Ovary (tissue), 9 donors: ENCODE results near the gene AGMO. TPM values are rescaled to one million over a fixed set of nuclear protein-coding genes. Genes with fewer than 3 reads are reported as not detected.

Experiments
- DNase-seq, 5 donors: peaks; one replicate each; pipeline ENCODE4 v3.0.0-alpha.2; 2019 to 2020
- H3K27ac ChIP-seq, 2 donors: fragments of 200-600 bp; one replicate each; pipeline versions ENCODE4 v1.5.1 to v1.8.0; 2019 to 2022
- H3K27me3 ChIP-seq: fragments of 200-600 bp; one replicate; pipeline ENCODE4 v1.8.0; 2022
- H3K36me3 ChIP-seq: fragments of 200-600 bp; sonication (generic); one replicate; pipeline ENCODE4 v1.5.1; 2019
- H3K4me1 ChIP-seq: one replicate; pipeline ENCODE4 v1.8.1; 2013; ENCODE audit warnings: mild to moderate bottlenecking, moderate library complexity; ENCODE audit not compliant: insufficient read depth
- H3K4me3 ChIP-seq: fragments of 200-600 bp; sonication (generic); one replicate; pipeline ENCODE4 v1.5.1; 2017
- H3K9me3 ChIP-seq, 2 donors: fragments of 200-600 bp in 1 of 2; sonication (generic) in 1 of 2; one replicate each; pipeline versions ENCODE4 v1.5.1 to v1.8.1; 2013 to 2019; ENCODE audit warnings: mild to moderate bottlenecking in 1 of 2, moderate library complexity in 1 of 2
- CTCF ChIP-seq, 3 donors: fragments of 450-650 bp in 2 of 3; fragments of 200-600 bp in 1 of 3; IDR thresholded peaks; one replicate each; pipeline versions ENCODE4 v1.5.1 to v1.8.0; 2016 to 2022; ENCODE audit warnings: antibody characterized with exemption in 3 of 3, mild to moderate bottlenecking in 1 of 3
- EP300 ChIP-seq: sonication (generic); formaldehyde crosslinking; IDR thresholded peaks from one replicate; pipeline ENCODE4 v1.6.1; 2017; ENCODE audit warnings: antibody characterized with exemption
- POLR2A ChIP-seq: fragments of 450-650 bp; IDR thresholded peaks from one replicate; pipeline ENCODE4 v1.6.1; 2017; ENCODE audit warnings: antibody characterized with exemption, mild to moderate bottlenecking, moderate library complexity
- WGBS, 3 donors: extraction: QIAGEN DNeasy Blood & Tissue Kit in 1 of 3; methylation state at CpG; one replicate each; pipeline versions ENCODE4 v1.1.5 to v1.1.7; 2013 to 2017; 5-methylcytosine and 5-hydroxymethylcytosine counted together
- intact Hi-C, 4 donors: fragments of 100-400 bp; cut with DNase I; formaldehyde crosslinking; loops; one replicate each; pipeline versions ENCODE4 v1.11.0 to v1.15.1; 2022 to 2023
- polyA plus RNA-seq, 2 donors: library from polyadenylated mRNA; stranded (reverse); fragments of 200-250 nt in 1 of 2; fragments of 350-450 nt in 1 of 2; fragmentation: Illumina TruSeq in 1 of 2; extraction: RNeasy Lipid Tissue Mini Kit (QIAGEN cat#74804) in 1 of 2; gene quantifications; one replicate each; pipeline ENCODE4 v1.2.3, GENCODE V29; 2013 to 2014
- total RNA-seq, 7 donors: library from RNA; depleted of rRNA in 2 of 7; stranded (reverse); fragments of >200 nt in 2 of 7; fragmentation: NEBNext Ultra II Directional in 3 of 7; extraction: Animal tissue kit (Norgen Biotek cat#: 25700) in 3 of 7; gene quantifications; one replicate each; pipeline versions ENCODE4 v1.1.0 to v1.2.4, GENCODE V29; 2016 to 2023
- donor health status: DM: no; HTN: no; CAD: no; lungs with moderate emphysema.
- donor health status: DM: no; HTN: no; CAD: no.
- donor health status: Bipolar disorder and iron deficiency.
- donor health status: DM: yes; HTN: yes; CAD: no.
- donor health status: DM: no; HTN: no; CAD: no.
- donor health status: DM: yes; HTN: yes; CAD: no.

The AGMO gene
- total and polyA plus RNA-seq, 9 donors: 0.15 to 0.44 (median 0.33) TPM; not detected in 4

- H3K4me3 ChIP-seq: no peak overlapping the region
- no peak for DNase-seq
- intact Hi-C loops: no loop called here
- TF ChIP-seq POLR2A (no peak), CTCF (IDR thresholded peaks at IDR 0.05) (no peak), EP300 (no peak)
- no peaks in the 10 kb centered on the region for H3K9me3 ChIP-seq
- no peaks in the 10 kb centered on the region for H3K27me3 ChIP-seq
- WGBS, 3 donors: 89 to 90% (median 90%) methylated on average over 3 of the region's 3 CpGs
- H3K4me1 ChIP-seq: no peaks in the 10 kb centered on the region
- H3K27ac ChIP-seq: no peak overlapping the region
- H3K36me3 ChIP-seq: no peaks in the 10 kb centered on the region
Measured at GRCh38 chr7:15606561-15606960, 44.7 kb upstream of the AGMO start.

GRCh38 chr7:15604166-15604565 lies 42.4 kb upstream of the AGMO start:
- 97 to 100% (median 97%) methylated on average over 1 of the region's 1 CpG for WGBS, 3 donors
- Histone ChIP-seq H3K4me1 (no peaks in the 10 kb centered on the region), H3K36me3 (no peaks in the 10 kb centered on the region), H3K4me3 (no peak overlapping the region), H3K27me3 (no peaks in the 10 kb centered on the region), H3K9me3 (no peaks in the 10 kb centered on the region), H3K27ac (no peak overlapping the region)
- intact Hi-C loops: no loop called here
- TF ChIP-seq POLR2A (no peak), EP300 (no peak), CTCF (IDR thresholded peaks at IDR 0.05) (no peak)
- DNase-seq: no peak

- TF ChIP-seq POLR2A: no peak
- TF ChIP-seq CTCF (IDR thresholded peaks at IDR 0.05): no peak
- no peak for TF ChIP-seq EP300
- intact Hi-C loops: no loop called here
- Histone ChIP-seq H3K4me3 (no peak overlapping the region), H3K9me3 (no peaks in the 10 kb centered on the region), H3K36me3 (no peaks in the 10 kb centered on the region), H3K27me3 (no peaks in the 10 kb centered on the region), H3K4me1 (no peaks in the 10 kb centered on the region), H3K27ac (no peak overlapping the region)
- WGBS, 3 donors: 64 to 74% (median 71%) methylated on average over 2 of the region's 2 CpGs
- no peak for DNase-seq
Measured at GRCh38 chr7:15603124-15603523, 41.3 kb upstream of the AGMO start.

- Histone ChIP-seq H3K9me3 (no peaks in the 10 kb centered on the region), H3K4me1 (no peaks in the 10 kb centered on the region), H3K27me3 (no peaks in the 10 kb centered on the region), H3K27ac (no peak overlapping the region), H3K36me3 (no peaks in the 10 kb centered on the region), H3K4me3 (no peak overlapping the region)
- intact Hi-C loops: no loop called here
- WGBS, 3 donors: 35 to 46% (median 42%) methylated on average over 1 of the region's 1 CpG
- TF ChIP-seq POLR2A (no peak), CTCF (IDR thresholded peaks at IDR 0.05) (no peak), EP300 (no peak)
- no peak for DNase-seq
Measured at GRCh38 chr7:15602236-15602635, 40.4 kb upstream of the AGMO start.

- 90 to 97% (median 95%) methylated on average over 1 of the region's 1 CpG for WGBS, 3 donors
- Histone ChIP-seq H3K4me1 (no peaks in the 10 kb centered on the region), H3K4me3 (no peak overlapping the region), H3K27me3 (no peaks in the 10 kb centered on the region), H3K27ac (no peak overlapping the region), H3K9me3 (no peaks in the 10 kb centered on the region), H3K36me3 (no peaks in the 10 kb centered on the region)
- TF ChIP-seq EP300: no peak
- TF ChIP-seq POLR2A: no peak
- TF ChIP-seq CTCF (IDR thresholded peaks at IDR 0.05): no peak
- DNase-seq: no peak
- intact Hi-C loops: no loop called here
Measured at GRCh38 chr7:15601175-15601574, 39.4 kb upstream of the AGMO start.
